Measurements from ENCODE around the gene DAB1. TPM values are rescaled to one million over a fixed set of nuclear protein-coding genes. Genes with fewer than 3 reads are reported as not detected.

The DAB1 gene
- total and polyA plus RNA-seq, 7 experiments from 2014 or later = 0.27 to 1.9 (median 0.43) TPM; not detected in 1

- H3K4me3 Mint-ChIP-seq = no peak overlapping the region
- H3K4me1 Mint-ChIP-seq = no peaks in the 10 kb centered on the region
- H3K27ac Mint-ChIP-seq = no peak overlapping the region
- H3K9me3 ChIP-seq (ENCODE audit: control insufficient read depth in 2 of 3, low read length in 3 of 3) = no peaks in the 10 kb centered on the region
- H3K27ac ChIP-seq (ENCODE audit: low read depth, low read length) = no peak overlapping the region
- no peaks in the 10 kb centered on the region for H3K4me1 ChIP-seq (ENCODE audit: control insufficient read depth in 2 of 2, insufficient read depth in 2 of 2, low read length in 2 of 2)
- no peaks in the 10 kb centered on the region for H3K36me3 Mint-ChIP-seq
- no peak for DNase-seq
- intact Hi-C loops (cut with micrococcal nuclease) = no loop called here
- peaks cover 0 to 6% (median 0%) of the 10 kb centered on the region in 11 donors for H3K9me3 Mint-ChIP-seq
- H3K4me3 ChIP-seq (ENCODE audit: low read length) = no peak overlapping the region
- H3K36me3 ChIP-seq (ENCODE audit: control insufficient read depth in 2 of 3, insufficient read depth in 3 of 3, low read length in 3 of 3) = no peaks in the 10 kb centered on the region
- no peak for ATAC-seq
- peaks cover 0 to 9% (median 6%) of the 10 kb centered on the region in 5 donors for H3K27me3 Mint-ChIP-seq
- ChIA-PET CTCF (no interaction called here), POLR2A (no interaction called here)
- no peaks in the 10 kb centered on the region for H3K27me3 ChIP-seq (ENCODE audit: control insufficient read depth in 2 of 2, insufficient read depth in 2 of 2, low read length in 2 of 2)
These were observed 299.0 kb downstream of the DAB1 start for GRCh38 chr1:57124768-57125446.

DNA sequence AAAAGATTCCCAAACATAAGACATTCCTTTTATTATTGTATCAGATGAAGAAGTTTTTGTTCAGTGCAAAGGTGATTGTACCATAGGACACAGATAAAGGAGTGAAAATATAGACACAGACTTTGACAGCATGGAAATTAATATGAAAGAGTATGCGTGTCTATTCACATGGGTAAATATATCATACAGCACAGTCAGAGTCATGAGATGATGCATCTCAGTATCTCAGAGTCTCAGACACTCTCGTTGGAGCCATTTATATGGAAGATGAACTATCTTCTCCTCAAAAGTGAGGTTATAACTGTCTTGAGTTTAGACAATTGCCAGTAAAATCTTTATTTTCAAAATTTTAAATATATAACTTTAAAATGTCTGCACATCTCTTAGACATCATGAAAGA lies 299.7 kb downstream of the DAB1 start:
- Mint-ChIP-seq H3K27me3 (peaks cover 0 to 9% (median 6%) of the 10 kb centered on the region in 5 donors), H3K4me1 (no peaks in the 10 kb centered on the region), H3K9me3 (peaks cover 0 to 5% (median 0%) of the 10 kb centered on the region in 11 donors), H3K36me3 (no peaks in the 10 kb centered on the region), H3K4me3 (no peak overlapping the region), H3K27ac (no peak overlapping the region)
- H3K9me3 ChIP-seq (ENCODE audit: control insufficient read depth in 2 of 3, low read length in 3 of 3) = no peaks in the 10 kb centered on the region
- H3K4me3 ChIP-seq (ENCODE audit: low read length) = no peak overlapping the region
- H3K27ac ChIP-seq (ENCODE audit: low read depth, low read length) = no peak overlapping the region
- no peaks in the 10 kb centered on the region for H3K27me3 ChIP-seq (ENCODE audit: control insufficient read depth in 2 of 2, insufficient read depth in 2 of 2, low read length in 2 of 2)
- CTCF ChIA-PET = no interaction called here
- DNase-seq (no peak), ATAC-seq (no peak)
- POLR2A ChIA-PET = no interaction called here
- H3K4me1 ChIP-seq (ENCODE audit: control insufficient read depth in 2 of 2, insufficient read depth in 2 of 2, low read length in 2 of 2) = no peaks in the 10 kb centered on the region
- H3K36me3 ChIP-seq (ENCODE audit: control insufficient read depth in 2 of 3, insufficient read depth in 3 of 3, low read length in 3 of 3) = no peaks in the 10 kb centered on the region
- intact Hi-C loops (cut with micrococcal nuclease) = no loop called here

GRCh38 chr1:57122031-57122430 lies 301.8 kb downstream of the DAB1 start:
- Histone ChIP-seq H3K27me3 (ENCODE audit: control insufficient read depth in 2 of 2, insufficient read depth in 2 of 2, low read length in 2 of 2) (no peaks in the 10 kb centered on the region), H3K36me3 (ENCODE audit: control insufficient read depth in 2 of 3, insufficient read depth in 3 of 3, low read length in 3 of 3) (no peaks in the 10 kb centered on the region), H3K4me3 (ENCODE audit: low read length) (no peak overlapping the region), H3K27ac (ENCODE audit: low read depth, low read length) (no peak overlapping the region), H3K4me1 (ENCODE audit: control insufficient read depth in 2 of 2, insufficient read depth in 2 of 2, low read length in 2 of 2) (no peaks in the 10 kb centered on the region), H3K9me3 (ENCODE audit: control insufficient read depth in 2 of 3, low read length in 3 of 3) (no peaks in the 10 kb centered on the region)
- CTCF ChIA-PET = no interaction called here
- intact Hi-C loops (cut with micrococcal nuclease) = no loop called here
- no peak for DNase-seq
- POLR2A ChIA-PET = no interaction called here
- Mint-ChIP-seq H3K36me3 (no peaks in the 10 kb centered on the region), H3K27me3 (peaks cover 0 to 9% (median 6%) of the 10 kb centered on the region in 5 donors), H3K9me3 (peaks cover 0 to 5% (median 0%) of the 10 kb centered on the region in 11 donors), H3K27ac (no peak overlapping the region), H3K4me3 (no peak overlapping the region), H3K4me1 (no peaks in the 10 kb centered on the region)
- no peak for ATAC-seq

DNA sequence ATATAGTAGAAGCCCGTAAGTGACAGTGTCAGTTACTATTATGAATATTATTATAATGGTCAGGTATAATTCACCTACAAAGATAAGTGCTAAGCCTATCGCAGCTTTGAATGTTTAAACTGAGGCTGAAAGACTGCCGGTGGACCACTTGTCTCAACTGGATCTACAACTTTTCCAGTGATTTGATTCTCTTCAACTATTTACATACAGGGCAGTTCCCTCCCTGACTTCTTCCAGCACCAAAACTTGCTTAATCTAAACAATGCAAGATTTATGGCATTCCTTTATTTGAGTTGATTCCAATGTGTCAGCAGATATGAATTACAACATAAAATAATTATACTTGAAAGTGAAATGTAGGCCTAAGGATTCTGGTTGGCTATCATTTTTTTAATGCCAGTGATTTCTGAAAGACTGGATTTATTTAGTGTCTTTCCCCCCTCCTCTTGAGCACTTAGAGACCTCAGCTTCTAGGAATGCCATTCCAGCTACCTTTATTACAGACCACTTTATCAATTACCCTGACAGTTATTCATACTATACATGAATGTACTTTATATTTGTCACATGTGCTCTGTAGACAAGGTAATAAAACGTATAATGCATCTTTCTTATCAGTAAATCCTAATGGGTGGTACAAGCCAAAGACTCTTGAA lies 304.8 kb downstream of the DAB1 start:
- POLR2A ChIA-PET = no interaction called here
- intact Hi-C loops (cut with micrococcal nuclease) = no loop called here
- H3K4me3 Mint-ChIP-seq = no peak overlapping the region
- no peaks in the 10 kb centered on the region for H3K4me1 Mint-ChIP-seq
- H3K4me1 ChIP-seq (ENCODE audit: control insufficient read depth in 2 of 2, insufficient read depth in 2 of 2, low read length in 2 of 2) = no peaks in the 10 kb centered on the region
- H3K27me3 ChIP-seq (ENCODE audit: control insufficient read depth in 2 of 2, insufficient read depth in 2 of 2, low read length in 2 of 2) = no peaks in the 10 kb centered on the region
- H3K4me3 ChIP-seq (ENCODE audit: low read length) = no peak overlapping the region
- DNase-seq (no peak), ATAC-seq (no peak)
- no peaks in the 10 kb centered on the region for H3K36me3 Mint-ChIP-seq
- CTCF ChIA-PET = no interaction called here
- peaks cover 0 to 5% (median 0%) of the 10 kb centered on the region in 11 donors for H3K9me3 Mint-ChIP-seq
- H3K27me3 Mint-ChIP-seq = peaks cover 0 to 8% (median 0%) of the 10 kb centered on the region in 5 donors
- H3K36me3 ChIP-seq (ENCODE audit: control insufficient read depth in 2 of 3, insufficient read depth in 3 of 3, low read length in 3 of 3) = no peaks in the 10 kb centered on the region
- no peak overlapping the region for H3K27ac ChIP-seq (ENCODE audit: low read depth, low read length)
- H3K27ac Mint-ChIP-seq = no peak overlapping the region
- no peaks in the 10 kb centered on the region for H3K9me3 ChIP-seq (ENCODE audit: control insufficient read depth in 2 of 3, low read length in 3 of 3)

DNA sequence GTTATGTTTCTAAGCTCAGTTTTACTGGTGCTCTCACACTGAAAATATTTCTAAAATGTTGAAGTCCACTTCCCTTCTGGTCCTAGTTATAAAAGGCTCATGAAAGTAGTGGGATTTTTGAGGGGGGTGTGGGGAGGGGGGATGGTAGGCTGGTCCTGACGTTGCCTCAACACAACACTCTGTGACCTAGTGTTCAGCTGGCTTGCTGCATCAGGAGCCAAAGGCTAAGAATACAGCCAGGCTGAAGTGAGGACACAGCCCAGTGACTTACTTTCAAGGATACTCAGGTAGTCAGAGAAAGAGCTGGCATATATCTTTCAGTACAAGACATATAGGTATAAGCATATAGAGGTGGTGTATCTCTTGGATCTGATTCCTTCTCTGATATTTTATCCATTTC lies 306.1 kb downstream of the DAB1 start:
- Histone ChIP-seq H3K4me3 (ENCODE audit: low read length) (no peak overlapping the region), H3K27me3 (ENCODE audit: control insufficient read depth in 2 of 2, insufficient read depth in 2 of 2, low read length in 2 of 2) (no peaks in the 10 kb centered on the region)
- CTCF ChIA-PET = no interaction called here

GRCh38 chr1:57116871-57117270 lies 307.0 kb downstream of the DAB1 start:
- H3K4me1 ChIP-seq (ENCODE audit: control insufficient read depth in 2 of 2, insufficient read depth in 2 of 2, low read length in 2 of 2) = no peaks in the 10 kb centered on the region
- no peaks in the 10 kb centered on the region for H3K4me1 Mint-ChIP-seq
- ATAC-seq (no peak), DNase-seq (no peak)
- no peaks in the 10 kb centered on the region for H3K36me3 ChIP-seq (ENCODE audit: control insufficient read depth in 2 of 3, insufficient read depth in 3 of 3, low read length in 3 of 3)
- peaks cover 0 to 5% (median 0%) of the 10 kb centered on the region in 11 donors for H3K9me3 Mint-ChIP-seq
- H3K9me3 ChIP-seq (ENCODE audit: control insufficient read depth in 2 of 3, low read length in 3 of 3) = no peaks in the 10 kb centered on the region
- no peaks in the 10 kb centered on the region for H3K27me3 ChIP-seq (ENCODE audit: control insufficient read depth in 2 of 2, insufficient read depth in 2 of 2, low read length in 2 of 2)
- intact Hi-C loops (cut with micrococcal nuclease) = no loop called here
- ChIA-PET CTCF (no interaction called here), POLR2A (no interaction called here)
- no peak overlapping the region for H3K27ac Mint-ChIP-seq
- no peak overlapping the region for H3K4me3 Mint-ChIP-seq
- H3K4me3 ChIP-seq (ENCODE audit: low read length) = no peak overlapping the region
- peaks cover 0 to 8% (median 0%) of the 10 kb centered on the region in 5 donors for H3K27me3 Mint-ChIP-seq
- no peak overlapping the region for H3K27ac ChIP-seq (ENCODE audit: low read depth, low read length)
- H3K36me3 Mint-ChIP-seq = no peaks in the 10 kb centered on the region

More for the DNA sequence above, 306.1 kb downstream of the DAB1 start:
- Mint-ChIP-seq H3K9me3 (peaks cover 0 to 5% (median 0%) of the 10 kb centered on the region in 11 donors), H3K27ac (no peak overlapping the region), H3K4me1 (no peaks in the 10 kb centered on the region), H3K4me3 (no peak overlapping the region), H3K36me3 (no peaks in the 10 kb centered on the region), H3K27me3 (peaks cover 0 to 8% (median 0%) of the 10 kb centered on the region in 5 donors)
- Histone ChIP-seq H3K27ac (ENCODE audit: low read depth, low read length) (no peak overlapping the region), H3K9me3 (ENCODE audit: control insufficient read depth in 2 of 3, low read length in 3 of 3) (no peaks in the 10 kb centered on the region), H3K36me3 (ENCODE audit: control insufficient read depth in 2 of 3, insufficient read depth in 3 of 3, low read length in 3 of 3) (no peaks in the 10 kb centered on the region), H3K4me1 (ENCODE audit: control insufficient read depth in 2 of 2, insufficient read depth in 2 of 2, low read length in 2 of 2) (no peaks in the 10 kb centered on the region)
- POLR2A ChIA-PET = interaction anchor here (0.7 kb wide), 1 partner anchor 731 kb away, joined by 3 read pairs; no protein-coding TSS in a partner anchor
- DNase-seq = no peak
- intact Hi-C loops (cut with micrococcal nuclease) = no loop called here
- ATAC-seq = no peak
